GM18499 (cell line): ENCODE data around the gene RNF157.
"Not testable (repeated sequence)": the region's sequence is repeated elsewhere in the genome, so short reads cannot be mapped to it uniquely, and the experiment has no call there.

Experiments
- ATAC-seq: cut with Tn5 transposase; IDR thresholded peaks from one replicate; pipeline ENCODE4 v1.9.1; 2021; ENCODE audit warnings: moderate number of reproducible peaks; ENCODE audit not compliant: insufficient read depth, unreplicated experiment

RNF157 gene

GRCh38 chr17:76237859-76238313 is 2.4 kb downstream of the RNF157 start:
- ATAC-seq = no peak

- ATAC-seq = no peak
These were observed 3.7 kb downstream of the RNF157 start for GRCh38 chr17:76236603-76237002.

GRCh38 chr17:76235883-76236282 is 4.4 kb downstream of the RNF157 start:
- no peak for ATAC-seq

- no peak for ATAC-seq
These were observed 6.0 kb downstream of the RNF157 start for GRCh38 chr17:76234354-76234679.

- no peak for ATAC-seq
These were observed 6.5 kb downstream of the RNF157 start for GRCh38 chr17:76233588-76234353.

- no peak for ATAC-seq
These were observed 8.0 kb downstream of the RNF157 start for GRCh38 chr17:76232342-76232741.

GRCh38 chr17:76226749-76227148 is 13.5 kb downstream of the RNF157 start:
- not testable (repeated sequence) for ATAC-seq

GRCh38 chr17:76225373-76226086 is 14.8 kb downstream of the RNF157 start:
- ATAC-seq = not testable (repeated sequence)

- no peak for ATAC-seq
These were observed 16.5 kb downstream of the RNF157 start for GRCh38 chr17:76223802-76224201.

- no peak for ATAC-seq
These were observed 20.5 kb downstream of the RNF157 start for GRCh38 chr17:76219670-76220383.

- no peak for ATAC-seq
These were observed 23.2 kb downstream of the RNF157 start for GRCh38 chr17:76217081-76217480.

GRCh38 chr17:76213491-76213890 is 26.8 kb downstream of the RNF157 start:
- ATAC-seq = no peak

- no peak for ATAC-seq
These were observed 32.2 kb downstream of the RNF157 start for GRCh38 chr17:76208120-76208519.

GRCh38 chr17:76207275-76208059 is 32.8 kb downstream of the RNF157 start:
- no peak for ATAC-seq

GRCh38 chr17:76205542-76206144 is 34.6 kb downstream of the RNF157 start:
- ATAC-seq = not testable (repeated sequence)

GRCh38 chr17:76204277-76204676 is 36.0 kb downstream of the RNF157 start:
- ATAC-seq = no peak

- ATAC-seq = no peak
These were observed 39.9 kb downstream of the RNF157 start for GRCh38 chr17:76200354-76200753.

- ATAC-seq = no peak
These were observed 40.8 kb downstream of the RNF157 start for GRCh38 chr17:76199469-76199868.

- no peak for ATAC-seq
These were observed 41.6 kb downstream of the RNF157 start for GRCh38 chr17:76198702-76199101.

- no peak for ATAC-seq
These were observed 42.4 kb downstream of the RNF157 start for GRCh38 chr17:76197911-76198310.
